ENCODE measurements around the gene MGAT5B. TPM values are rescaled to one million over a fixed set of nuclear protein-coding genes. Genes with fewer than 3 reads are reported as not detected.
A peak's percentile ranks its signal among the peaks of the same experiment; 100 is the strongest.

Gene MGAT5B
- total and polyA plus RNA-seq, 9 of the 15 experiments (the other 6 are each of a cell fraction or from before 2014, with no cell fraction given): 0.09 to 0.43 (median 0.18) TPM; not detected in 4

- no peak for TF ChIP-seq RUNX1 (IDR thresholded peaks at IDR 0.05; ENCODE audit: low read depth)
- TF ChIP-seq PHF21A (IDR thresholded peaks at IDR 0.05; ENCODE audit: borderline replicate concordance, low read depth): no peak
- no peak for TF ChIP-seq ZNF408 (CRISPR knock-in tag; IDR thresholded peaks at IDR 0.05; ENCODE audit: low read depth)
- TF ChIP-seq AFF1 (IDR thresholded peaks at IDR 0.05; ENCODE audit: low read depth in 1 of 2, partially characterized antibody in 2 of 2): peak in 1 of 2 experiments; percentile 71
- peak; percentile 58; the same call in 1 of the 2 replicates for TF ChIP-seq PRMT5 (CRISPR knock-in tag; IDR thresholded peaks at IDR 0.05)
- no peak for TF ChIP-seq ZNF431 (CRISPR knock-in tag; IDR thresholded peaks at IDR 0.05)
- TF ChIP-seq RCOR1 (IDR thresholded peaks at IDR 0.05; ENCODE audit: borderline replicate concordance in 1 of 2, low read depth in 2 of 2, low read length in 2 of 2): peak in 1 of 2 experiments; percentile 50; a peak in 1 of 4 replicates
- TF ChIP-seq EHMT2 (IDR thresholded peaks at IDR 0.05): peak; percentile 97
- TF ChIP-seq TFAP4 (CRISPR knock-in tag; IDR thresholded peaks at IDR 0.05; ENCODE audit: borderline replicate concordance): 0 out of 2 replicates have a peak, but pooled peaks have one; percentile 30
- no peak for TF ChIP-seq ZNF444 (CRISPR knock-in tag; IDR thresholded peaks at IDR 0.05)
- no peak for TF ChIP-seq HLTF (IDR thresholded peaks at IDR 0.05)
- peak; percentile 68; the same call in 1 of the 2 replicates for TF ChIP-seq ZNF511 (CRISPR knock-in tag; IDR thresholded peaks at IDR 0.05)
- TF ChIP-seq MIER1 (IDR thresholded peaks at IDR 0.05; ENCODE audit: low read depth): peak; percentile 94
- 0 out of 2 replicates have a peak, but pooled peaks have one; percentile 13 for TF ChIP-seq CREM (IDR thresholded peaks at IDR 0.05; ENCODE audit: low read depth)
These were observed 42.0 kb downstream of the MGAT5B start (continued) for GRCh38 chr17:76909971-76910760.
